Endothelial cell of umbilical vein (primary cell): ENCODE measurements around the gene DPYD.

Experiments
- CTCF ChIP-seq, 2 donors: IDR thresholded peaks; 1 replicate in 1 of 2; 2 replicates in 1 of 2; pipeline ENCODE4 v1.5.1; 2011; ENCODE audit warnings: low read length in 2 of 2, mild to moderate bottlenecking in 2 of 2, moderate library complexity in 2 of 2, control low read depth in 1 of 2, inconsistent platforms in 1 of 2, low read depth in 1 of 2; ENCODE audit not compliant: insufficient read depth in 1 of 2; ENCODE audit errors: extremely low read depth in 1 of 2
- EZH2 ChIP-seq: IDR thresholded peaks from 2 replicates; pipeline ENCODE4 v1.6.1; 2012; ENCODE audit warnings: borderline replicate concordance, low read depth, mild to moderate bottlenecking, moderate library complexity, low read length, inconsistent platforms; ENCODE audit not compliant: severe bottlenecking
- FOS ChIP-seq: IDR thresholded peaks from 2 replicates; pipeline ENCODE4 v1.6.1; 2011; ENCODE audit warnings: mild to moderate bottlenecking, low read length, moderate library complexity, borderline replicate concordance; ENCODE audit not compliant: insufficient read depth
- MAX ChIP-seq: IDR thresholded peaks from 2 replicates; pipeline ENCODE4 v1.6.1; 2011; ENCODE audit not compliant: insufficient read depth, insufficient read length
- POLR2A ChIP-seq: IDR thresholded peaks from 2 replicates; pipeline ENCODE4 v1.6.1; 2012; ENCODE audit warnings: low read depth, mild to moderate bottlenecking, control low read depth, low read length
- POLR2AphosphoS5 ChIP-seq: IDR thresholded peaks from 2 replicates; pipeline ENCODE4 v1.6.1; 2012; ENCODE audit warnings: low read depth, mild to moderate bottlenecking, control low read depth, low read length, moderate library complexity; ENCODE audit not compliant: insufficient read depth

GRCh38 chr1:97340951-97341350, 579.9 kb downstream of the DPYD start:
- TF ChIP-seq MAX (no peak), CTCF (IDR thresholded peaks at IDR 0.05; ENCODE audit: extremely low read depth in 1 of 2, insufficient read depth in 1 of 2, low read depth in 1 of 2, low read length in 2 of 2) (no peak), POLR2A (no peak), POLR2AphosphoS5 (no peak), EZH2 (no peak), FOS (no peak)
